Astrocyte (in vitro differentiated cells and primary cell): ENCODE measurements around the gene REP15.

Experiments
- CTCF ChIP-seq: IDR thresholded peaks from 2 replicates; pipeline ENCODE4 v1.5.1; 2011; ENCODE audit warnings: low read depth, mild to moderate bottlenecking, inconsistent platforms, low read length, moderate library complexity; ENCODE audit not compliant: insufficient read depth
- EZH2 ChIP-seq: IDR thresholded peaks from 2 replicates; pipeline ENCODE4 v1.6.1; 2012; ENCODE audit warnings: mild to moderate bottlenecking, low read length, inconsistent platforms; ENCODE audit not compliant: insufficient read depth

GRCh38 chr12:27730097-27730588 lies 33.9 kb downstream of the REP15 start:
- TF ChIP-seq CTCF (no peak), EZH2 (no peak)
